HepG2 (cell line): ENCODE data around the gene OPA3. TPM values are rescaled to one million over a fixed set of nuclear protein-coding genes. Genes with fewer than 3 reads are reported as not detected.

Experiments used
- STAG1 ChIP-seq: sonication (generic); formaldehyde crosslinking; IDR thresholded peaks from 2 replicates; pipeline ENCODE4 v1.4.0; 2020; ENCODE audit warnings: missing genetic modification reagents
- THAP11 ChIP-seq: IDR thresholded peaks from 2 replicates; pipeline ENCODE4 v1.6.1; 2016; ENCODE audit warnings: missing biosample characterization, missing genetic modification reagents
- ZHX2 ChIP-seq, 2 experiments: sonication (generic) in 1 of 2; formaldehyde crosslinking in 1 of 2; IDR thresholded peaks; 2 replicates each; pipeline versions ENCODE4 v1.6.1 to v1.9.0; 2014 to 2022; ENCODE audit warnings: antibody characterized with exemption in 1 of 2, borderline replicate concordance in 1 of 2, inconsistent platforms in 1 of 2, low read depth in 1 of 2, missing genetic modification reagents in 1 of 2
- ZNF18 ChIP-seq: sonication (generic); formaldehyde crosslinking; IDR thresholded peaks from 2 replicates; pipeline ENCODE4 v1.8.0; 2022; ENCODE audit warnings: mild to moderate bottlenecking, missing genetic modification reagents; ENCODE audit not compliant: insufficient replicate concordance
- ZNF276 ChIP-seq: sonication (generic); formaldehyde crosslinking; IDR thresholded peaks from 2 replicates; pipeline ENCODE4 v1.4.0; 2020; ENCODE audit warnings: mild to moderate bottlenecking, low read depth, missing genetic modification reagents
- ZNF354B ChIP-seq: sonication (generic); formaldehyde crosslinking; IDR thresholded peaks from 2 replicates; pipeline ENCODE4 v1.8.0; 2022; ENCODE audit warnings: mild to moderate bottlenecking, missing genetic modification reagents
- ZNF510 ChIP-seq: sonication (generic); formaldehyde crosslinking; IDR thresholded peaks from 2 replicates; pipeline ENCODE4 v1.4.0; 2020; ENCODE audit warnings: low read depth, mild to moderate bottlenecking, missing genetic modification reagents
- ZNF605 ChIP-seq: sonication (generic); formaldehyde crosslinking; IDR thresholded peaks from 2 replicates; pipeline ENCODE4 v1.8.0; 2022; ENCODE audit warnings: mild to moderate bottlenecking, missing genetic modification reagents
- polyA plus RNA-seq, 8 experiments: library from polyadenylated mRNA; depleted of rRNA in 3 of 8; stranded (reverse) in 7 of 8; unstranded in 1 of 8; fragments of >200 nt; fragmentation: Illumina TruSeq in 4 of 8; extraction: Trizol in 4 of 8; gene quantifications; 2 replicates each; pipeline versions ENCODE4 v1.2.1 to v1.2.3, GENCODE V29; 2011 to 2016; ENCODE audit warnings: low read depth in 4 of 8, missing spikeins in 1 of 8, mixed read lengths in 1 of 8; ENCODE audit not compliant: insufficient read depth in 1 of 8
- total RNA-seq, 5 experiments: library from RNA; depleted of rRNA; stranded (reverse); fragments of >200 nt; fragmentation: Illumina TruSeq; extraction: Trizol; gene quantifications; 2 replicates each; pipeline ENCODE4 v1.2.3, GENCODE V29; 2016; ENCODE audit warnings: low read depth in 1 of 5

The OPA3 gene
- total and polyA plus RNA-seq, 2 of the 13 experiments (the other 11 are each of a cell fraction or from before 2014, with no cell fraction given), result 8.3 to 17.7 TPM

- 0 out of 2 replicates have a peak, but pooled peaks have one; percentile 26 for TF ChIP-seq ZHX2 (IDR thresholded peaks at IDR 0.05; ENCODE audit: low read depth)
- no peak for TF ChIP-seq ZHX2 (CRISPR knock-in tag; IDR thresholded peaks at IDR 0.05; ENCODE audit: borderline replicate concordance)
- TF ChIP-seq ZNF354B (CRISPR knock-in tag), result no peak
- TF ChIP-seq STAG1 (CRISPR knock-in tag), result peak; percentile 76
- peak; percentile 82 for TF ChIP-seq THAP11 (CRISPR knock-in tag)
- TF ChIP-seq ZNF510 (CRISPR knock-in tag), result no peak
- peak; percentile 37; the same call in 1 of the 2 replicates for TF ChIP-seq ZNF605 (CRISPR knock-in tag)
- no peak for TF ChIP-seq ZNF18 (CRISPR knock-in tag)
- no peak for TF ChIP-seq ZNF276
Measured at GRCh38 chr19:45558399-45558878, 26.2 kb downstream of the OPA3 start (continued).
